Middle frontal gyrus (tissue), 1 donor: ENCODE results near the gene NDUFA11.
A peak's percentile ranks its signal among the peaks of the same experiment; 100 is the strongest.

Experiments
- DNase-seq: peaks from one replicate; pipeline ENCODE4 v3.0.0-alpha.2; 2015; ENCODE audit warnings: low spot score; ENCODE audit errors: extremely low spot score

Gene NDUFA11

DNA sequence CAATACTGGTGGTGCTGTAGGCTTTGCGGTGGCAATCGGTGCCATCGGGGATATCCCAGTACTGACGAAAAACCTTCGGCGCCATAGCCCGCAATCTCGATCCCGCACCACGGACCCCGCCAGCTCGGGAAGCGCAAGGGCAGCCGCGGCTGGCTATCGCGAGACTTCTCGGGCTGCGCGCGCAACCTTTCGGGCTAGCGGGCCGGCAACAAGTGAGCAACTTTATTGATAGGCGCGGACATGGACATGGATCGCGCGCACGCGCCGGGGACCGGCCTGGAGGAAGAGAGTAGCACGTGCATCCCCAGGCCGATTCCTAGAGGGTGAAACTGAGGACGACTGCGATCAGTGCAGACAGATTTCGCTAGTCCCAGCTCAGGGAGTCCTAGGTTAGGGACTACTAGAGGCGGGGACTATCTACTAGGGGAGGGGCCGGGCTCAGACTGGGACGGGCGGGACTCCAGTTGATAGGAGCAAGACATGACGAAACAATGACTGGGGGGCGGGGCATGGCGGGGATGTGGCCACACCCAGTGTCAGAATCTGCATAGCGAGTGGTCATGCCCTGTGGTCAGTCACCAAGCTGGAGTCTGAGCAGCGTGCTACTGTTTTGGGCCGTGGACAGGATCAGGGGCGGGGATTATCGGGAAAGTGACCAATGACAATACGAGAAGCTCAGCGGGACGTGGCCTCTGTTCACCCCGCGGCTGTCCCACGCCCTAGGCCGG, at the start of gene NDUFA11:
NDUFA11 (minus strand) TSS at position 167 of the 728 bp plus-strand sequence; CDS start at position 85, 82 bp downstream.
- DNase-seq: peak; percentile 89

DNA sequence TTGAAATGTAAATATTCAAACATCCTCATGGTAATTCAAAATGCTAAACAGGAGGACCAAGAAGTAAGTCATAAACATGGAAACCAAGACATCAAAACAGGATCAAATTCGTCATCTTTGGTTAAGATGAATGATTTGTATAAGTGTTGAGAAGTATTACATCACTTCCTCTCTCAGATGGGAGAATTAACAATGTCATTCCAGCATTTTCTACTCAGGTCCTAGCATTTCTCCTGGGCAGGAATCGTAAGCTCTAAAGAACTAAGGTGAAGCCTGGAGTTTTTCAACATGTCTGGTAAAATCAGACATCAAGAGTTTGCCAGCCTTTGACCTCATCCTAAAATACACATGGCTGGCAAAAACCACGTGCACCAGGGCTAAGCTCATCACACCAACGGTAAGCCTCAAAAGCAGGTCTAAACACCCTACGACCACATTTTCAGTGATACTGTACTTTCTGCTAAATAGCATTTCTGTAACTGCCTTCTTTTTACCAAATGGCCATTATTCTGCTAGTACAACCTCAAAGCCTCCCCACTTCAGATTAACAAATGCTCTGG, 49.5 kb upstream of the NDUFA11 start:
- no peak for DNase-seq

DNA sequence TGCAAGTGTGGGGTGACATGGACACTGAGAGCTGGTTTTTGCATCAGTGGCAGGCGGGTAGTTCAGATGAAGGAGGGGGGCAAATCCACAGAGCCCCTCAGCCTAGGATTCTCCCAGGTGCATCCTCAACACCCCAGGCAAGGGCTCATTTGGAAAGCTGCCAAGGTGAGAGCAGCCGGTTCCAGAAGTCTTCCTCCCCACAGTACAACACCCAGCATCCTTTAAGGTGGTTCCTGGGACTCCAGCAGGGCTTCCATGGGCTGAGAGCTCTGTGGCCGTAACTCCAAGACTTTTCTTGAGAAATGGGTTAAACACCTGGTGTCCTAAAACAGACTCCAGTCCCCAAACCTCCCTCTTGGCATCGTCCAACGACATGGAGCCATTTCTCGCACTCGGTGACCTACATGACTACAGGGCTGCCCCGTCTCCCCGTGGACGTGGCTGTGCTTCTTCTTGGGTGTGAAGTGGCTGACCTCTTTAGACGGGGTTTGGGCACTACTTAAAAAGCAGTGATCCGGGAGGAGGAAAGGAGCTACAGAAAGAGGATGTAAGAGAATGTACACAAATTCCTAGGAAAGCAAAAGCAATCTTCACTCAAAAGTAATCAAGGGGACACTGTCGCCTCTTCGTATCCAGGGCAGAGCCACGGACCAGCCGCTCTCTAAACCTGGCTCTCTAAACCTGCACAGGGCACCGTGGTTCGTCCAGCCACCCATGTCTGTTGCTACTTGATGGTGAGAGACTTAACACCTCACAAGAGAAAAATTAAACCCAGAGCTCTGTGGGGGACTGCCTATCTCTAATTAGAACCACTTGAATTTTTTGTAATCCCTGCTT, 48.8 kb upstream of the NDUFA11 start:
- DNase-seq: no peak

DNA sequence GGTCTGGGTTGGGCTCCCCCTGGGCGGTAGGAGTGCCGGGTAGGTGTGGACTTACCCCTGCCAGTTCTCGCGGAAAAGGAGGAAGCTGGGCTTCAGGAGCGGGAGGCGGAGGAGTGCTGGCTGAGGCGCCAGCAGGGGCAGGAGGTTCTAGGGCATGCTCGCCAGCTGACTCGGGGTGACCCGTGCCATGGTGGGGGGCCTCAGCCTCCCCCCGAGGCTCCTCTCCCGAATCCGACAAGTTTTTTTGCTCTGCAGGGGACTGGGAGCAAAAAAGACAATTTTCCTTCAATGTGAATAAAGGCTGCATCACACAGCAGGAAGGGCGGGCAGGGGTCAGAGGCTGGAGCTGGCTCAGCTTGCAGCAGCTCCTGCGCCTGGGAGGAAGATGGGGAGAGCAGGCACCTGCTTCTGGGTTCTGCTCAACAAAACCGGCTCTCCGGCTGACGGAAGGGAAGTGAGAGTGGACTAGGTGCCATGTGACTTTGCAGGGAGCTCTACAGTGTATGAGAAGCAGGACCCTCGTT, 47.8 kb upstream of the NDUFA11 start:
- no peak for DNase-seq

DNA sequence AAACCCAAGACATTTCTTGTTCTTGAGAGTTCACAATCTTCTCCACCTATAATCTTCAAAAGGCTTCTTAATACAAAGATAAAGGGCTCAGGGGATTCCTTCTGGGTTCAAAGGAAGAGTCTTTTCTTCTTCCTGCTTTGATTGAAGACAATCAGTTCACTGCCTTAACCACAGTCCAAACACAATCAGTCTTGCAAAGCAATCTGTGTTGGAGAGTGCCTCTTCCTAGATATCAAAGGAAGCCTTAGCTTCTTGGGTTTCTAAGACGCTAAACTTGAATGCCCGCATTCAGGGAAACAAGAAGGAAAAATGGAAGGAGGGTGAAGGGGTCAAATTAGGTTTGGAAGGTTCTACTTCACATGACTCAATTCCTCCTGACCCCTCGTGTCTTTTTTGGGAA, 47.2 kb upstream of the NDUFA11 start:
- DNase-seq: no peak

DNA sequence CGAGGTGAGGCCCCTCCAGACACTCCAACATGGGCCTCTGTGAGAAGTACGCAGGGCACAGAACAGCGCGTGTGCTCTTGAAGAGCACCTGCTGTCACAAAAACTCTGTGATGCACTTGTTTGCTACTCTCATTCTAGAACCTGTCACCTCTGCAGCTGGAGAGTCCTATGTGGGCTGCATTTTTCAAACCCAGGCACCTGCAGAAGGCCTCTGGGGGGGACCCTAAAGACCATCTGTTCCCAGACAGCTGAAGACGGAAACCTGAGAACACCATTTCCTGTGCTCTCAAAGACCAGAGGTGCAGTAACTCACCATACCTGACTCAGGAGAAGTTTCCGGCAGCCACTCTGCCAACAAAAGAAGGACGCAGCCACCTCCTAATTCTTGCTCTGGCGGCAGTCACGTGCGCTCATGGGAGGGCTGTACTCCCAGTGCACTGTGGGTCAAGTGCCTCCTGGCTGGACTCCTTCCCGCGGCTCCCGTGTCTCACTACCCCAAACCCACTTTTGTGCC, 46.3 kb upstream of the NDUFA11 start:
- no peak for DNase-seq

DNA sequence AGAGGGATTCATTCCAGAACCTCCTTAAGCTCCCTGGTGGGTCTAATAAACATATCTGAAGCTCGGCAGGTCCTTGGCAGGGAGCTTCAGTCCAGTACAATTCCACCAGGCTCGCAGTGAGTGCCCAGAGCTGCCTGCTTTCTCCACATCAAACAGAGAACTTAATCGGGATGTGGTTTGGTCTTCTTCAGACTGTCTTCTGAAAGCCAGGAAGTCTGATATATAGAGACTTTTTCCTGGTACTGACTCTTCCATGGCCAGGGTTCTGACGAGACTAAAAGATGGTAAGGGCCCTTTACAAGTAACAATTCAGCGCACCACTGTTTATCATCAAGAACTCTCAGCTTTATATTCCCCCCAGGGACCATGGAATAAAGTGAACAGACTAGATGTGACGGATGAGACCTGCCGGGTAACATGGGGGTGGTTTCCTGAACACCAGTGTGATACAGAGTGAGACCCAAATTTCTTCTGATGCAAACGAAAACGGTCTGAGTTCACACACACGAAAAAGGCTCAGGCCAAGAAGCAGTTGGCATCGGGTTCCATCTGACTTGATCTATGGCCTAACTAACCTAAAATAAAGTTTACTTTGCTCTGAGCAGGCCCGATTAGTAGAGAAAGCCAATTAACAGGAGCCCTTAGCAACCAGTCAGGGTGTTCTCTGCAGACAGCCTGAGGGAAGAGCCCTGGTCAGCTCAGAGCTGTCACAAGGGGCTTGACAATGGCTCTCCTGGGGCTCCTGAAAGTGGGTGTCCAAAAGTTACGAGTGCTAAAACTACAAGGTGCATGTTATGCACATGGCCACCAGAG, 45.4 kb upstream of the NDUFA11 start:
- DNase-seq: no peak

DNA sequence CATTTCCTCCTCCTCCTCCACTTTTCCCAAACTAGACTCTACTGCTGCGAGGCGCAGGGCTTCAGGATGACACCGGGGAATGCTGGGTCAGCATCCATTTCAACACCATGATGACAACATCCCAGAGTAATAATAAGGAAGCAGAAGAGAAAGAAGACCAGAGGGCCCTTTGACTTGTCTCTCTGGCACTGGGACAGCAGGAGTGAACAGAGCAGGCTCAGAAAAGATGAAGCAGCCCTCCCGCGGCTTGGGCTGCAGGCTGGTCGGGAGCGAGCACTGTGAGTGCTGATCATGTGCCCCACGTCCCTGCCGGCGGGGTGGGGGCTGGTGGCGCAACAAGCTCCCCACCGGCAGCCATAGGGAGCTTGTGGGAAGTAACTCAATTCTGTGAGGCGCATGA, 43.8 kb upstream of the NDUFA11 start:
- DNase-seq: peak; percentile 50

DNA sequence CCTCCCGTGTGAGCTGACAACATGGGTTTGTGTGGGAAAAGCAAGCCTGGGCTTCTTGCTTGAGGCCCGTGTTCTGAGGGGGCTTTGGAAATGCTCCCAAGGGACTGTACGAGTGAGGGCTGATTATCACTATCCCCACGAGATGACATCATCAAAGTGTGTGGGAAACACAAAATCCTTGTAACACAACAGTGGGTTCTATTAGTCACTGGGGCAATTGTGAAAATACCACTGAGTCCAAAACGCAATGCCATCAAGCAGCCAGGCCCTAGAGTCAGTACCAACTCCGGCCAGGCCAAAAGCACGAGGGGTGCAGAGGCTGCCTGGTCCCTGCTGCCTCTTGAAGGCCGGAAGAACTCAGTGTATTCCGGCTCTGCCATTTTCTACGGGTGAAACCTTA, 40.0 kb upstream of the NDUFA11 start:
- DNase-seq: no peak

DNA sequence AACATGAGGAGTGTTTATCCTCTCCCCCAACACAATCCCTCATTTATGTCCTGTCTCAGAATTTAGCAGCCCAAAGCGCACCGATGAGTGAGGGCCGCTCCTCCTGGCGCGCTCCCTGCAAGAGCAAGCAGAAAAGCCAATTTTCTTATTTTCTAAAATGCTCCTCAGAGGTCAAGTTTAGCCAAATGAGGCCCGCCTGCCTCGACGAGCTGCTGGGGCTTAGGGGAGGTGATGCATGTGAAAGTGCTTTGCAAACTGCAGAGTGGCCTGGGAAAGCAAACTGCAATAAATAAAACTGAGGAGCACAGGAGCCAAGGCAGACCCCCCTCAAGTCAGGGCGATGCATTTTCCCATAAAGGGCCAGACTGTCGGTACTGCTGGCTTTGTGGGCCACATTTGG, 39.5 kb upstream of the NDUFA11 start:
- no peak for DNase-seq

DNA sequence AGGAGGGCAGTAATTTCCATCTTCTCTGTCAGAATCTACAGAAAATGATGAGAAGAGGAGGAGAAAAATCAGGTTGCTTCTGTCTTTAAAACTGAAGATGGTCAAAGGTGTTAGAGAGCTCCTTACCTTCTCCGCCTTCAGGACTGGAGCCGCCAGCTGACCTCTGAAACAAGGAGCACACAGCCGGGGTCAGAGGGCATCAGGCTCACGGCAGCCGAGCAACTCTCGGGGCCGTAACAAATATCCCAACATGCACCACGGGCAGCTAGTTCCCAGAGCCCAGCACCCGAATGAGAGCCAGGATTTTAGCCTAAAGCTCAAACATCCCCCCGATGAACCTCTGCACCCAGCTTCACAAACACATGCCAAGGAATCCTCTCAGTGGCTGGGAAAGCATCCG, 38.1 kb upstream of the NDUFA11 start:
- DNase-seq: no peak

DNA sequence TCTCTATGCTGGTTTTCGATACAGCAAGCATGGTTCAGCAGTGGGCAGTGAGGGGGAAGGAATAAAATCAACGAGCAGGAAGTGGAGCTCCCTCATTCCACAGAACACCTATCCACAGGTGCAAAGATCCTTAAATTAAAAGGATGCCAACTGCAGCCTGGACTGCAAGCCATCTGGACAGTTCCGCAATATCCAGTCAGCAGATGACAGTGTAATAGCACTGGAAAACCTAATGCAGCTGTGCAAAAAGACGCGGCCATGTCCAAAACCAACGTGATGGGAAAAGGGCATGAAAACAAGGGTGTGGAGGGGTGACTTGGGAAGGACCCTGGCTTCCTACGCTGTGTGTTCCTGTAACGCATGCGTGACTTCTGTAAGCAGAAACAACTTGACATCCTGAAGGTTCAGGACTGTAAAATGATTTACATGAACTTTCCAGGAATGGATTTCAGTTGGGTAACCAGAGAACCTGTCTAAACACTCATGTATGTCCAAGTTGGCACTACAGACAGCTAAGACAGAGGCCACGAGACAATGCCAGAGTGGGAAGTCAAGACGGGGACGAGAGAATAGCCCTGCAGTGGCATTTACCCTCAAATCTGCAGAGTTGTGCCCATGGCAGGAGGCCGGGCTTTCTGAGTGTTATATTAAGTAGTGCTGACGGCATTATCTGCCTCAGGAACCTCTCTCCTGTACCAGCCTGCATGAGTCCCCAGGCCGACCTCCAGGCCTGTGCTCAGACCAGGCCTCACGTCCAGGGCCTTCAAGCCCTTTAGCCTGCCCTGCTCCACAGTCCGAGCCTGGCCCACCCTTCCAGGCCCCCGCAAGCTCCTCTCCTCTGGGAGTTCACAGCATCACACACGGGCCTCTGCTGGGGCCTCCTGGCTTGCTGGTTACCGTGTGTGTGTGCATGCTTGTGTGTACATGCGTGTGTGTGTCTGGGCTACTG, 36.9 kb upstream of the NDUFA11 start:
- DNase-seq: no peak

DNA sequence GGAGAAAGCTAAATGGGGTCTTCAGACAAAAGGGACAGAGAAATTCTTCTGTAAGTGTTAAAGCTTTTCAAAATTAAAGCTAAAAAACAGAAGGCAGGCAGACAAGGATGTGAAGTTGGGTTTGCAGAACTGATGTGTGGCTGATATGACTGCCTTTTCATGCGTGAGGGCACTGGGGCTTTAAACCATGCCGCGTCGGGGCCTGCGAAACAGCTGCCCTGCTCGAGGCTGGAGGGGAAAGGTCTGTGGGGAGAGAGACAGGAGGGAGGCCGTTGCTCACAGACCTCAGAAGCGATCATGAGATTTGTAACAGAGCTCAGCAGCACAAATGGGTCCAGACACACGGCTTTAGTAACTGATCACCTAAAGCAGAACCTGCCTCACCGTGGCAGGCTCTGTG, 34.0 kb upstream of the NDUFA11 start:
- DNase-seq: no peak

DNA sequence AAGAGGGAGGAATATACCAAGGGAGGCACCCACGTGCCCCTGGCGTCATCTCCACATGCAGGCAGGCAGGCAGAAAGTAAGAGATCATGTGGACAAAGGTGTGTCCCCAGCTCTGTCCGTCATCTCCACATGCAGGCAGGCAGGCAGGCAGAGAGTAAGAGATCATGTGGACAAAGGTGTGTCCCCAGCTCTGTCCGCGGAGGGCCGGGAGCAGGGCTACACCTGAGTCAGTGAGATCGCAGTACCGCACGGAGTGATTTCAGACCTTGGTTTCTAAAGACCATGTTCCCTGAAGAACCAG, 32.7 kb upstream of the NDUFA11 start:
- DNase-seq: no peak

DNA sequence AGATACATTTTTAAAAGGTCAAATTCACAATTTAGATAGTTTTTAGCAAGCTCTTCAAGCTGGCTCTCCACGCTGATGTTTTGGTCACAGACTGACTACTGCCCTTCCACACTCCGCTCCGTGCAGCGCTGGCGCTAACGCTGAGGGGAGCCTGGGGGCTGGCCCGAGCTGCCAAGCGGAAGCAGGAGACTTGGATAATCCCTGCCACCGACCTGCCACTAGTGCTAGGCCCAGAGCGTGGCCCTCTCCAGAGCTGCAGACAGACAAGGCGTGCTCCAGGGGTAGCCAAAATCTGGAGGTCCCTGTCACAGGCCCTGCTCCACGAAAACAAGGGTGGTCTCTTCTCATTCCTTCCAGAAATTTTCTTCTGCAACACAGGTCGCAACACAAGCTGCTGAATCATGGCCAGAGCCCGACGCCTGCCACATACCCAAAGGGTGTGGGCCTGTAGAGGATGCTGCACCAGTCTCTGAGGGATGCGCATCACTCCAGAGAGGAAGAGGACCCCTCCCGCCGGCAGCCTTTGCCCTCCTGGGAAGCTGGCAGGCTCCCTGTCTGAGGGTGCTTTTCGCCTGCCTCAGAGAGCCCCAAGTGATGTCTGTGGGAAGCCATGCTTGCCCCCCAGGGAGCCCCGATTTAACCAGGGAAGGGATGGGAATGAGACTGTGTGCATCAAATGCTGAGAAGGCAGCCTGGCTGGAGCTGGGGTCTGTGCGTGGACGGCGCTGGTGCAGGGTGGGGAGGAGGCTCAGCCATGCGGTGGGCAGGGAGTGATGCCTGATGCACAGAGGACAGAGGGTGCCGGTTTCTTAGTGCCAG, 32.1 kb upstream of the NDUFA11 start:
- DNase-seq: no peak

DNA sequence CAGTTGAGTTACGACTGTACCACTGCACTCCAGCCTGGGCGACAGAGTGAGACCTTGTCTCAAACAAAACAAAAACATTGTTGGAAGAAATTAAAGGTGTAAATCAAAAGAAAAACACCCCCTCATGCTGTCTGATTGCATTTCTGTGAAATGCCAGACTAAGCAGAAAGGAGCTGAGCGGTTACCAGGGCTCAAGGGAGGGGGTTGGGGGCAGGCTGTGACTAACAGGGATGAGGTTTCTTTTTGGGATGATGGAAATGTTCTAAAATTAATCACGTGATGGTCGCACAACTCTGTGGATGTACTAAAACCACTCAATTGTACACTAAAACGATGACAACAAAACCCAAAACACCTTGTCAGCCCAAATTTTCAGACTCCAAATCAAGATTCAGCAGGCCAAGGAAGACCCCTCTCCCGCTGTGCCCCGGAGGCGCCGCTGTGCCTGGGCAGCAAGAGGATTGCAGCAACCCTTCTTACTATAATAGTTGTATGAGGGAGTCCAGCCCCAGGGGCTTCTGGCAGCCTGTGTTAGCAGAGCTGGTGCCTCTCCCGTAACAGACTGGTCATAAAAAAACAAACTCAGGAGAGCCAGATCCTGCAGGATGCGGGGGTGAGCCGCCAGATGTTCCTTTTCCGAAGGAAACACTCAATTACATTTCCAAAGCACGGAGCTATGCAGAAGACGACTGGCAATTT, 31.3 kb upstream of the NDUFA11 start:
- no peak for DNase-seq

DNA sequence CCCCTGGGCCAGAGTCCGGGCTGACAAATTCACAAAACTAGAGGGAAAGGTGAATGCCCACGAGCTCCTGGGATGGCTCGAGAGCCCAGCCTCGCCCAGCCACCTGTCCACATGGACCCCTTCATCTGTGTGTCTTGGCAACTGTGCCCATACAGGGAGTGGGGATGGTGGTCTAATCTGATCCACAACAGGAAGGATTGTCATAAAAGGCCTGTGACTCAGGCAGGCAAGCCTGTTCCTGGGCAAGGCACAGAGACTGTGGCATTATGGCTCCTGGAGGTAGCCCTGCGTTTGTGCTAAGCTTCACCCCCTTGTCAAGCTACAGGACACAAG, 30.4 kb upstream of the NDUFA11 start:
- DNase-seq: no peak

DNA sequence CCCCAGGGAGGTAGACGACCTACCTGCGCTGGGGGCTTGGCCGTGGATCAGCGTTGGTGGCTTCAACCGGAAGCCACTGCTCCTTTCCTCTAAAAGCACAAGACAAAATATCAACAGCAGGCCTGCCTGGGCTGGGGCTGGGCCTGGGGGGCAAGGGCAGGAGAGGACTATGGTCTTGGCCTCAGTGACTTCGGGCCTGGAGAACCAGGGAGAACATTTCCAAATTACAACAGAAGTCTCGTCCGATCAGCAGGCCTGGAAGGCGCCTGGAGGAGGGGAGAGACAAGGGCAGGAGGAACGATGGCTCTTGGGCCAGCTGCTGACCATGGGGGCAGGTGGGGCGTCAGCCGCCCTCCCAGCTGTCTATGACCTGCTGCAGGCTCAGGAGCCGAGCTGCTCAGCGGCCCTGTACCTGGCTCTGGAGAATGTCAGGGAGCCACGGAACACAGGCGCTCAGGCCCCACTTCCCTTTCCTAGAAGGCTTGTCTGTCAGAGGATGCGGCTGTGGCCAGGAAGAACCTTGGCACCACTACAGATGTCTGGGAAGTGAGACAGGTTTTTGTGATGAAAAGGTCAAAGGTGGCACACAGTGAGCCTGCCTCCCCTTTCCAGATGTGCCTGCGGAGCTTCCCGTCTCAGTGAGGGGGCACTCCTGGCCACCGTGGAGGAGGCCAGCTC, 29.9 kb upstream of the NDUFA11 start:
- no peak for DNase-seq
